IMR-90 (cell line): ENCODE measurements around the gene ANXA8. TPM values are rescaled to one million over a fixed set of nuclear protein-coding genes. Genes with fewer than 3 reads are reported as not detected.
A peak's percentile ranks its signal among the peaks of the same experiment; 100 is the strongest.

Source experiments
- ATAC-seq: fragments of 200-7000 bp; cut with Tn5 transposase; 2 replicates; pipeline ENCODE4 v1.9.1; 2020; ENCODE audit warnings: low read depth, mild to moderate bottlenecking, moderate library complexity
- BruUV-seq: library from RNA; stranded (reverse); fragments of 400-500 nt; replicated peaks from 2 replicates; lab custom pipeline; 2021; lab: Mats Ljungman, UMichigan
- CTCF ChIA-PET: fragments of 300-600 bp; formaldehyde crosslinking; extraction: SDS; loops from one replicate; lab custom pipeline; 2021; ENCODE audit warnings: antibody characterized with exemption; lab: Yijun Ruan, JAX
- POLR2A ChIA-PET: fragments of 300-600 bp; sonication (Branson Sonifier 250); formaldehyde crosslinking; loops from one replicate; lab custom pipeline; 2022; ENCODE audit warnings: antibody characterized with exemption; ENCODE audit not compliant: unreplicated experiment; lab: Charles Lee
- DNase-seq: peaks from one replicate; pipeline ENCODE4 v3.0.0; 2013
- H2AFZ ChIP-seq: replicated peaks from 2 replicates; pipeline ENCODE3; 2013; ENCODE audit warnings: low read length, mild to moderate bottlenecking; ENCODE audit not compliant: poor library complexity
- H2AK5ac ChIP-seq: 2 replicates; pipeline ENCODE4 v1.6.1; 2013; ENCODE audit warnings: low read depth, low read length, inconsistent platforms
- H2AK9ac ChIP-seq: replicated peaks from 2 replicates; pipeline ENCODE3; 2013; ENCODE audit warnings: mild to moderate bottlenecking, low read depth, low read length, moderate library complexity; ENCODE audit not compliant: poor library complexity
- H2BK120ac ChIP-seq: 2 replicates; pipeline ENCODE4 v1.6.1; 2013; ENCODE audit warnings: low read depth, low read length, inconsistent platforms
- H2BK15ac ChIP-seq: 3 replicates; pipeline ENCODE4 v1.6.1; 2013; ENCODE audit warnings: low read depth, low read length, inconsistent platforms
- H2BK20ac ChIP-seq: 2 replicates; pipeline ENCODE4 v1.6.1; 2013; ENCODE audit warnings: low read depth, mild to moderate bottlenecking, inconsistent platforms, low read length, moderate library complexity
- H2BK5ac ChIP-seq: 2 replicates; pipeline ENCODE4 v1.6.1; 2013; ENCODE audit warnings: mild to moderate bottlenecking, low read depth, low read length, inconsistent platforms; ENCODE audit not compliant: poor library complexity, severe bottlenecking
- H3K14ac ChIP-seq: replicated peaks from 2 replicates; pipeline ENCODE4 v1.6.1; 2013; ENCODE audit warnings: low read depth, low read length, inconsistent platforms
- H3K18ac ChIP-seq: 2 replicates; pipeline ENCODE4 v1.6.1; 2013; ENCODE audit warnings: low read depth, low read length, control low read depth
- H3K23ac ChIP-seq: 2 replicates; pipeline ENCODE4 v1.6.1; 2013; ENCODE audit warnings: low read depth, low read length, inconsistent platforms
- H3K27ac ChIP-seq: 2 replicates; pipeline ENCODE4 v1.5.1; 2013; ENCODE audit warnings: mild to moderate bottlenecking, control low read depth, low read length; ENCODE audit not compliant: insufficient read depth
- H3K27me3 ChIP-seq: 2 replicates; pipeline ENCODE4 v1.6.1; 2013; ENCODE audit warnings: low read length; ENCODE audit not compliant: control insufficient read depth, insufficient read depth
- H3K36me3 ChIP-seq: 2 replicates; pipeline ENCODE4 v1.6.1; 2013; ENCODE audit warnings: low read length, mixed read lengths; ENCODE audit not compliant: control insufficient read depth, insufficient read depth
- H3K4ac ChIP-seq: 2 replicates; pipeline ENCODE4 v1.6.1; 2013; ENCODE audit warnings: low read depth, low read length, inconsistent platforms
- H3K4me1 ChIP-seq: 2 replicates; pipeline ENCODE4 v1.6.1; 2013; ENCODE audit warnings: low read length, mixed read lengths; ENCODE audit not compliant: control insufficient read depth, insufficient read depth
- H3K4me2 ChIP-seq: 2 replicates; pipeline ENCODE4 v1.6.1; 2013; ENCODE audit warnings: low read depth, mild to moderate bottlenecking, control low read depth, low read length, moderate library complexity
- H3K4me3 ChIP-seq: 2 replicates; pipeline ENCODE4 v1.5.1; 2013; ENCODE audit warnings: low read depth, mild to moderate bottlenecking, control low read depth, low read length, moderate library complexity; ENCODE audit not compliant: insufficient read depth
- H3K56ac ChIP-seq: 2 replicates; pipeline ENCODE4 v1.6.1; 2013; ENCODE audit warnings: low read length, inconsistent platforms; ENCODE audit not compliant: insufficient read depth; ENCODE audit errors: extremely low read depth
- H3K79me1 ChIP-seq, 2 experiments: 2 replicates each; pipeline ENCODE4 v1.6.1; 2013; ENCODE audit warnings: low read length in 2 of 2, inconsistent platforms in 1 of 2, low read depth in 1 of 2
- H3K9ac ChIP-seq: 2 replicates; pipeline ENCODE4 v1.6.1; 2013; ENCODE audit warnings: low read depth, low read length, control low read depth
- H3K9me1 ChIP-seq: 2 replicates; pipeline ENCODE4 v1.6.1; 2013; ENCODE audit warnings: low read length, inconsistent platforms; ENCODE audit not compliant: insufficient read depth
- H3K9me3 ChIP-seq: 2 replicates; pipeline ENCODE4 v1.6.1; 2013; ENCODE audit warnings: low read length; ENCODE audit not compliant: control insufficient read depth, insufficient read depth
- H4K20me1 ChIP-seq: 2 replicates; pipeline ENCODE4 v1.6.1; 2013; ENCODE audit warnings: low read length, inconsistent platforms; ENCODE audit not compliant: insufficient read depth
- H4K5ac ChIP-seq: 2 replicates; pipeline ENCODE4 v1.6.1; 2013; ENCODE audit warnings: mild to moderate bottlenecking, low read depth, low read length, control low read depth
- H4K8ac ChIP-seq, 2 experiments: 2 replicates each; pipeline ENCODE4 v1.6.1; 2013; ENCODE audit warnings: low read depth in 2 of 2, low read length in 2 of 2, control low read depth in 1 of 2, inconsistent platforms in 1 of 2
- H4K91ac ChIP-seq: 2 replicates; pipeline ENCODE4 v1.6.1; 2013; ENCODE audit warnings: low read depth, low read length, inconsistent platforms; ENCODE audit not compliant: insufficient read depth
- CTCF ChIP-seq: conservative IDR thresholded peaks from 2 replicates; pipeline ENCODE4 v1.5.1; 2012; ENCODE audit warnings: mild to moderate bottlenecking, low read depth, low read length, improper control_type of control experiment
- POLR2A ChIP-seq: IDR thresholded peaks from 2 replicates; pipeline ENCODE4 v1.6.1; 2012; ENCODE audit warnings: mild to moderate bottlenecking, low read depth, low read length
- RAD21 ChIP-seq: IDR thresholded peaks from 2 replicates; pipeline ENCODE4 v1.6.1; 2012; ENCODE audit warnings: low read length, improper control_type of control experiment
- RCOR1 ChIP-seq: IDR thresholded peaks from 2 replicates; pipeline ENCODE4 v1.6.1; 2012; ENCODE audit warnings: mild to moderate bottlenecking, low read length, improper control_type of control experiment; ENCODE audit not compliant: insufficient replicate concordance
- SMC3 ChIP-seq: fragments of 150-350 bp; IDR thresholded peaks from 2 replicates; pipeline ENCODE4 v1.6.1; 2016; ENCODE audit warnings: low read depth, mild to moderate bottlenecking, antibody characterized with exemption, low read length, moderate library complexity
- WGBS, 2 experiments: methylation state at CpG; one replicate each; pipeline versions ENCODE4 v1.1.5 to v1.1.7; 2013; ENCODE audit warnings: missing lambda C conversion rate in 2 of 2; ENCODE audit not compliant: insufficient read length in 1 of 2; ENCODE audit errors: extremely low coverage in 2 of 2; 5-methylcytosine and 5-hydroxymethylcytosine counted together
- dilution Hi-C: fragments of 300-500 bp; cut with HindIII; formaldehyde crosslinking; loops from one replicate; pipeline ENCODE4 v1.14.3; 2018; ENCODE audit warnings: low sequenced_read_pairs; ENCODE audit not compliant: unreplicated experiment
- in situ Hi-C: fragments of 300-500 bp; cut with MboI; formaldehyde crosslinking; loops from 3 replicates; pipeline ENCODE4 v1.14.3; 2019; ENCODE audit warnings: low sequenced_read_pairs, inconsistent platforms, mixed read lengths
- intact Hi-C: fragments of 100-400 bp; cut with micrococcal nuclease; formaldehyde crosslinking; loops from 2 replicates; pipeline ENCODE4 v1.10.0; 2022
- microRNA-seq, 2 experiments: library from miRNA; stranded (forward) in 1 of 2; unstranded in 1 of 2; fragments of 10-50 nt in 1 of 2; fragments of <30 nt in 1 of 2; gene quantifications in 1 of 2; microRNA quantifications in 1 of 2; one replicate each; pipeline versions ENCODE3 to v1.1.0; 2013 to 2020; ENCODE audit not compliant: insufficient read depth in 1 of 2, insufficient read length in 1 of 2, unreplicated experiment in 1 of 2
- polyA plus RNA-seq, 3 experiments: library from polyadenylated mRNA; depleted of rRNA; stranded (reverse); fragments of >200 nt; gene quantifications; 2 replicates each; pipeline ENCODE4 v1.2.3, GENCODE V29; 2012; ENCODE audit warnings: low replicate concordance in 1 of 3
- small RNA-seq, 5 experiments: library from RNA; depleted of rRNA; stranded (forward); fragments of <200 nt; gene quantifications; one replicate each; pipeline ENCODE3, GENCODE V24; 2012
- total RNA-seq: library from RNA; depleted of rRNA; stranded (reverse); fragments of >200 nt; gene quantifications from 2 replicates; pipeline ENCODE4 v1.2.3, GENCODE V29; 2012; rRNA removed

ANXA8 gene
- total and polyA plus RNA-seq, 2 of the 4 experiments (the other 2 are of a cell fraction) = 0.90 to 1.1 TPM

- no peak for DNase-seq
Observed at GRCh38 chr10:47418321-47418720, 65.6 kb downstream of the ANXA8 start.

More at GRCh38 chr10:47418321-47418720, 65.6 kb downstream of the ANXA8 start:
- H4K8ac ChIP-seq = no peak overlapping the region
- intact Hi-C loops = no loop called here
- no peak overlapping the region for H3K4ac ChIP-seq
- H4K20me1 ChIP-seq = no peaks in the 10 kb centered on the region
- no peak overlapping the region for H2BK120ac ChIP-seq
- no peak overlapping the region for H3K18ac ChIP-seq
- H3K9ac ChIP-seq = no peak overlapping the region
- no peaks in the 10 kb centered on the region for H3K79me1 ChIP-seq
- H4K91ac ChIP-seq = no peak overlapping the region
- H2AK5ac ChIP-seq = no peak overlapping the region
- no peak overlapping the region for H3K4me2 ChIP-seq
- ChIA-PET POLR2A (no interaction called here), CTCF (no interaction called here)
- peaks cover 46% of the 10 kb centered on the region for H3K27me3 ChIP-seq
- WGBS, 2 experiments = 60% methylated on average over 1 of the region's 6 CpGs; no CpG with 5 or more reads in 1 of the 2 experiments
- H3K56ac ChIP-seq = no peak overlapping the region
- dilution Hi-C loops = no loop called here
- H3K4me3 ChIP-seq = no peak overlapping the region
- H3K27ac ChIP-seq = no peak overlapping the region
- H2BK20ac ChIP-seq = no peak overlapping the region
- no peak overlapping the region for H3K14ac ChIP-seq
- H2AK9ac ChIP-seq = no peak overlapping the region
- H2BK5ac ChIP-seq = no peak overlapping the region
- H2BK15ac ChIP-seq = no peak overlapping the region
- no peaks in the 10 kb centered on the region for H3K36me3 ChIP-seq
- H3K23ac ChIP-seq = no peak overlapping the region
- peaks cover 6% of the 10 kb centered on the region for H3K4me1 ChIP-seq
- no peaks in the 10 kb centered on the region; the same call in 1 of the 2 replicates for H3K9me1 ChIP-seq
- in situ Hi-C loops = loop anchor here (25.0 kb wide), 1 partner anchor 881 kb away; no protein-coding TSS in a partner anchor
- no peak overlapping the region for H4K5ac ChIP-seq
- H3K9me3 ChIP-seq = no peaks in the 10 kb centered on the region
- no TSS peak for BruUV-seq
- no peak for TF ChIP-seq POLR2A
- no peak for TF ChIP-seq SMC3
- TF ChIP-seq RCOR1 = no peak
- TF ChIP-seq CTCF = no peak
- no peak for TF ChIP-seq RAD21
- peak overlapping the region; percentile 11 for H2AFZ ChIP-seq
- ATAC-seq = no peak

Small RNA genes lying within 50 kb of the gene (microRNA-seq; reads per million reads assigned to microRNA genes)
- gene AL591684.3 (ENCODE audit: insufficient read depth, insufficient read length) (not detected), gene RNA5SP312 (ENCODE audit: insufficient read depth, insufficient read length) (not detected)

Small RNA genes lying within 50 kb of the gene (small RNA-seq; reads per million reads assigned to genes)
- gene AL591684.3 (0 reads per million in 5 experiments), gene RNA5SP312 (0 reads per million in 5 experiments)

Other genes starting within 250 kb of the ANXA8 start
- not detected in 2 replicates for gene GDF10, start 183.9 kb downstream of the ANXA8 start, total RNA-seq
- gene GDF10, start 183.9 kb downstream of the ANXA8 start, polyA plus RNA-seq (2012; rRNA removed) = 0.26 and 0.34 TPM in 2 replicates
- under 0.01 TPM in 1 of 2 replicates, not detected in the other for gene GDF2, start 161.7 kb downstream of the ANXA8 start, total RNA-seq
- gene GDF2, start 161.7 kb downstream of the ANXA8 start, polyA plus RNA-seq (2012; rRNA removed) = 0.04 TPM in 1 of 2 replicates, not detected in the other
- not detected in 2 replicates for gene RBP3, start 135.8 kb downstream of the ANXA8 start, total RNA-seq
- not detected in 2 replicates for gene RBP3, start 135.8 kb downstream of the ANXA8 start, polyA plus RNA-seq (2012; rRNA removed)
- gene ZNF488, start 99.8 kb downstream of the ANXA8 start, total RNA-seq = under 0.01 TPM in 2 replicates
- gene ZNF488, start 99.8 kb downstream of the ANXA8 start, polyA plus RNA-seq (2012; rRNA removed) = 0.14 TPM in 2 replicates
- not detected in 2 replicates for gene FAM25G, start 7.6 kb upstream of the ANXA8 start, total RNA-seq
- gene FAM25G, start 7.6 kb upstream of the ANXA8 start, polyA plus RNA-seq (2012; rRNA removed) = not detected in 2 replicates
- gene AGAP9, start 39.5 kb upstream of the ANXA8 start, total RNA-seq = 2.5 and 3.2 TPM in 2 replicates
- gene AGAP9, start 39.5 kb upstream of the ANXA8 start, polyA plus RNA-seq (2012; rRNA removed) = 10.0 and 11.2 TPM in 2 replicates